Activated CD4-positive, alpha-beta memory T cell treated with anti-CD3 and anti-CD28 coated beads for 36 hours (primary cell): ENCODE results near the gene RFX4. TPM values are rescaled to one million over a fixed set of nuclear protein-coding genes. Genes with fewer than 3 reads are reported as not detected.

Experiments
- CTCF ChIA-PET: fragments of 350-600 bp; sonication (Branson Sonifier 250); formaldehyde crosslinking; loops from one replicate; lab custom pipeline; 2021; ENCODE audit warnings: antibody characterized with exemption, inconsistent platforms; lab: Charles Lee
- POLR2A ChIA-PET: fragments of 350-600 bp; sonication (Branson Sonifier 250); formaldehyde crosslinking; loops from one replicate; lab custom pipeline; 2021; ENCODE audit warnings: antibody characterized with exemption; lab: Charles Lee
- DNase-seq: peaks from one replicate; pipeline ENCODE4 v3.0.0-alpha.2; 2020
- H3K27ac Mint-ChIP-seq: one replicate; pipeline ENCODE4 v1.8.0; 2021; ENCODE audit warnings: mixed read lengths
- H3K27me3 Mint-ChIP-seq: one replicate; pipeline ENCODE4 v1.8.0; 2021; ENCODE audit warnings: mixed read lengths
- H3K36me3 Mint-ChIP-seq: one replicate; pipeline ENCODE4 v1.8.0; 2021; ENCODE audit warnings: mixed read lengths
- H3K4me1 Mint-ChIP-seq: one replicate; pipeline ENCODE4 v1.8.0; 2021; ENCODE audit warnings: low read depth, mixed read lengths
- H3K4me3 Mint-ChIP-seq: one replicate; pipeline ENCODE4 v1.8.0; 2021; ENCODE audit warnings: mild to moderate bottlenecking, mixed read lengths
- H3K9me3 Mint-ChIP-seq: one replicate; pipeline ENCODE4 v1.8.0; 2021; ENCODE audit warnings: mixed read lengths
- intact Hi-C: fragments of 100-400 bp; cut with micrococcal nuclease; formaldehyde crosslinking; loops from one replicate; pipeline ENCODE4 v1.15.1; 2023
- total RNA-seq, 2 experiments: library from RNA; stranded (reverse); gene quantifications; one replicate each; pipeline ENCODE4 v1.2.3, GENCODE V29; 2021

RFX4 gene
- total RNA-seq, 2 experiments from 2014 or later: not detected

DNA sequence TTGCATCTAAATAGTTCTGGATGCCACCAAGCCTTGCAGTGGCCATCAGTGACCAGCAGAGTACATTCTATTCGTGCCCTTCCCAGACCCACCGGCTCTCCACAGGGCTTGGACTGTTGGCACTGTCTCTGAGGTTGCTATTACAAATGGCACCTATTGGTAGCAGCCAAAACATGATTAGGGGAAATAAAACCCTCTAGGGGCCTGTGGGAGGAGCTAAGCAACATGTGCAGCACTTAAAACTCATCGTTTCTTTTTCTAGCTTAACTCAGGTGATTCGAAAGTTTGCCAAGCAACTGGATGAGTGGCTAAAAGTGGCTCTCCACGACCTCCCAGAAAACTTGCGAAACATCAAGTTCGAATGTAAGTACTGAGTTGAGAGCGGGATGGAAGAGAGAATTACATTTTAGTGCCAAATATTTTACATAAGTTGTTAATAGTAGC is 126.3 kb downstream of the RFX4 start:
- no peaks in the 10 kb centered on the region for H3K9me3 Mint-ChIP-seq
- no peak for DNase-seq
- H3K27ac Mint-ChIP-seq: no peak overlapping the region
- ChIA-PET CTCF (no interaction called here), POLR2A (interaction anchor here (1.1 kb wide), 1 partner anchor 15 kb away, joined by 3 read pairs; no protein-coding TSS in a partner anchor)
- no peak overlapping the region for H3K4me3 Mint-ChIP-seq
- H3K4me1 Mint-ChIP-seq: no peaks in the 10 kb centered on the region
- no peaks in the 10 kb centered on the region for H3K27me3 Mint-ChIP-seq
- intact Hi-C loops: no loop called here
- H3K36me3 Mint-ChIP-seq: no peaks in the 10 kb centered on the region

DNA sequence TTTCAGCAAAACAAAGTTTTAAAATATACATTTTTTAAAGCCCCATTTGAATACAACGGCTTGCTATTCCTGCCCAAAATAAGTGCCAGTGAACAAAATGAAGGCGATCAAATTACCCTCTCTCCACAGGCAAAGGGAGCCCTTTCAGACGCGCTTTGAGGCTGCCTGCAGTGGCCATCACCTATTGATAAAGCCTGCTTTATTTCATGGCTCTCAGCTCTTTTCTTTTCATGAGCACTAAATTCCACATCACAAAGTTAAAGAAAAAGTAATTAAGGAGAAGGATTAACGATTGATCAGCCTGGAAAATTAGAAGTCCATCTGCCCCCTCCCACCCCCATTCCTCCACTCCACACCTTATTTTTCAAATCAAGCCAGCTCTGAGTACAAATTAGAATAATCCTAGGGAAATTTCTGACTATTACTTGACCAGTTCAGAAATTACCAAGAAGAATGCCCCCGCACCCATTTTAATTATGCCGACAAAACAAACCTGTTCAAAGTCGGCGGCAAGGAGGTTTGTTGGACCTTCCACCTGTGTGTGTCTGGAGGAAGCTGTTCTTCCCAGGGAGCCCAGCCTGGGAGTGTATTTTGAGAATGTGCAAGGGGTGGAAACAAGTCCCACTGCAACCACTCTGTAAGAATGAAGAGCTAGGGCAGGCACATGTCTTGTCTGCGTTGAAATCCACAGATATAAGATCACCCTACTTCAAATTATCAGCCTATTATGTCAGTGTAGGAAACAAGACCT is 127.5 kb downstream of the RFX4 start:
- Mint-ChIP-seq H3K9me3 (no peaks in the 10 kb centered on the region), H3K36me3 (no peaks in the 10 kb centered on the region), H3K27ac (no peak overlapping the region), H3K27me3 (no peaks in the 10 kb centered on the region), H3K4me1 (no peaks in the 10 kb centered on the region), H3K4me3 (no peak overlapping the region)
- no peak for DNase-seq
- POLR2A ChIA-PET: no interaction called here
- CTCF ChIA-PET: no interaction called here
- intact Hi-C loops: no loop called here

DNA sequence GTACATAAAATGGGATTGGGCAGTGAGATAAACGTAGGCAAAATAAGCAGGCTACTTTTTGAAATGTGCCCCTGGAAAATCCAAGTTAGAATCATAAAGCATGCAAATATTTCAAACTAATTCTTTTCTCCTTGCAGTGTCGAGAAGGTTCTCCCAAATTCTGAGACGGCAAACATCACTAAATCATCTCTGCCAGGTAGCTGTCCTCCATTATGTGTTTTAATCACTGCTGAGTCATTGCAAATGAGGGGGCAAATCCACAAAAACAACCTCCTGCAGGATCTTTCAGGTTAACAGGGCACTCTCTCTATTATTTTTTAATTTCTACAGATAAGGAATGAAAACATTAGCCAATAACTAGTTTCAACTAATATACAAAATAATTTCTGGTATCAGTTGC is 128.5 kb downstream of the RFX4 start:
- ChIA-PET POLR2A (no interaction called here), CTCF (no interaction called here)
- no peaks in the 10 kb centered on the region for H3K9me3 Mint-ChIP-seq
- H3K4me3 Mint-ChIP-seq: no peak overlapping the region
- no peak for DNase-seq
- H3K27ac Mint-ChIP-seq: no peak overlapping the region
- no peaks in the 10 kb centered on the region for H3K36me3 Mint-ChIP-seq
- no peaks in the 10 kb centered on the region for H3K27me3 Mint-ChIP-seq
- intact Hi-C loops: no loop called here
- no peaks in the 10 kb centered on the region for H3K4me1 Mint-ChIP-seq

DNA sequence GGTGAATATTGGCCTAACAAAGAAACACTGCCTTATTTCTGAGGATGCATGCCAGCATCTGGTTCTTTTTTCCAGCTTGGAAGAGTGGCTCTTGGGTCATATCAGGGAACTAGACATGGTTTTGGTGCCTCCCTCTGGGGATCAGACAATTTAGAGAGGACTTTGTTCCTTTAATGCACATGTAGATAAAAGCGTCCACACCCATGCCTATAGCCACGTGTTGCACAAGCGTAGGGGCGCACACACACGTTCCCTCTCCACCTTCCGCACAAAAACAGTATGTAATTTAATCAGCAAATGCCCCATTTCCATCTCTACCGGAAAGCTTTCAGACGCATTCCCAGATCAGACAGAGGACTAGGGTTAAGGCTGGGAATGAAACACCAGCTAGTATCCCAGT is 130.0 kb downstream of the RFX4 start:
- H3K4me1 Mint-ChIP-seq: no peaks in the 10 kb centered on the region
- ChIA-PET POLR2A (no interaction called here), CTCF (interaction anchor here (0.6 to 0.7 kb wide), 2 partner anchors 30 to 200 kb away, joined by 3 to 4 read pairs; no protein-coding TSS in a partner anchor)
- H3K27me3 Mint-ChIP-seq: no peaks in the 10 kb centered on the region
- intact Hi-C loops: no loop called here
- H3K27ac Mint-ChIP-seq: no peak overlapping the region
- H3K4me3 Mint-ChIP-seq: no peak overlapping the region
- no peaks in the 10 kb centered on the region for H3K36me3 Mint-ChIP-seq
- H3K9me3 Mint-ChIP-seq: no peaks in the 10 kb centered on the region
- DNase-seq: no peak

DNA sequence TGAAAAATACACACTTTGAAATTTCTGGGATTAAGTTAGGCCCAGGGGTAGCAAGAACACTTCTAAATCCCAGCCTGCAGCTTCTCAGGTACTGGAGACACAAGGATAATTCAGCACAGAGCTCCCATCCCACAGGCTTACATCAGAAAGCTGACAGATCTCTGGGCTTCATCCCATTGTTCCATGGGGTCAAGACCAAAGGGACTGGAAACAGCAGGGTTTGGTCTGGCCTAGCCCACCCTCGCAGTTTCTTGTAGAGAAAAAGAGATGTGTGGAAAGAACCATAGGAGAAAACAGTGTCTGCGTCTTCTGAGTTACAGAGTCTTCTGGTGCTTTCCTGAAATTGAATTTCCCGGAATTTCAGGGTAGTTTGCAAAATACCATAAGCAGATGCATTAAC is 132.1 kb downstream of the RFX4 start:
- Mint-ChIP-seq H3K4me1 (no peaks in the 10 kb centered on the region), H3K27me3 (no peaks in the 10 kb centered on the region), H3K36me3 (no peaks in the 10 kb centered on the region), H3K27ac (no peak overlapping the region), H3K4me3 (no peak overlapping the region), H3K9me3 (no peaks in the 10 kb centered on the region)
- ChIA-PET POLR2A (no interaction called here), CTCF (no interaction called here)
- no peak for DNase-seq
- intact Hi-C loops: no loop called here

DNA sequence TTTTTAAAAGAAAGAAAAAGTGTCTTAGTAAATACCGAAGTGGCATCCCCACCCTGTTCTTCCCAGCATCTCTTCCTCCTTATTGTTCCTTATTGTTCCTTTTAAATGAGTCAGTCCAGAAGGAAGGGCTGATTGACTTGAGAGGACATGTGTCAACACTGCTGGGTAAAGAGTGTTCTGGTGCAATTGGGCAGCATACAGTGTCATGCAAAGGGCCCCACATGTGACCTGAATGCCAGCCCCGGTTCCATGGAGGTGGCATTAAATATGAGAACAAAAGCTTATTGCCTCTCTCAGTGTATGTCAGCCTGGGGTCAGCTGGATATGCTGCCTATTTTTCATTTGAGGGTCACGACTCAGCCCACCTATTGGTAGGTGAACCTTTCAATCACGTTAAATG is 132.8 kb downstream of the RFX4 start:
- POLR2A ChIA-PET: no interaction called here
- Mint-ChIP-seq H3K27me3 (no peaks in the 10 kb centered on the region), H3K4me3 (no peak overlapping the region), H3K36me3 (no peaks in the 10 kb centered on the region), H3K27ac (no peak overlapping the region), H3K4me1 (no peaks in the 10 kb centered on the region), H3K9me3 (no peaks in the 10 kb centered on the region)
- DNase-seq: no peak
- CTCF ChIA-PET: no interaction called here
- intact Hi-C loops: no loop called here

DNA sequence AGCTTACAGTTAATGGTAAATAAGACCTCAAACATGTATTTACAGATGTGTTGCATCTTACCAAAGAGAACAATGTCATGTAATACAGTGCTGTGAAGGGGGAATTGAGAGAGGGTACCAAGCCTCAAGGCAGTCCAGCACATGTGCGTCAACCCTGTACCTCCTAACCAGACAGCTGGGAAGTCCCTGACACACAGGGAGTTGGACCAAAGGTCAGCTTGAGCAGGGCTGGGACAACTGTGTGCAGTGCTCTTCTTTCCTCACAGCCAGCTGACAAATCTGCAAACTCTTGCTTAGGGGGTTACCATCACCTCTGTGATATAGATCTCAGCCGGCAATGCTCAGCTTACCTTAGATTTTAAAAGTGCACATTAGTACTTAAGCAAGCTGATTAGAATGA is 134.9 kb downstream of the RFX4 start:
- Mint-ChIP-seq H3K4me3 (no peak overlapping the region), H3K4me1 (no peaks in the 10 kb centered on the region), H3K36me3 (no peaks in the 10 kb centered on the region), H3K27ac (no peak overlapping the region), H3K9me3 (no peaks in the 10 kb centered on the region), H3K27me3 (peaks cover 1% of the 10 kb centered on the region)
- no peak for DNase-seq
- ChIA-PET POLR2A (interaction anchor here (0.6 kb wide), 1 partner anchor 340 kb away, joined by 3 read pairs; no protein-coding TSS in a partner anchor), CTCF (interaction anchor here (1.0 to 1.7 kb wide), 2 partner anchors 10 to 13 kb away, joined by 3 to 5 read pairs; no protein-coding TSS in a partner anchor)
- intact Hi-C loops: no loop called here

DNA sequence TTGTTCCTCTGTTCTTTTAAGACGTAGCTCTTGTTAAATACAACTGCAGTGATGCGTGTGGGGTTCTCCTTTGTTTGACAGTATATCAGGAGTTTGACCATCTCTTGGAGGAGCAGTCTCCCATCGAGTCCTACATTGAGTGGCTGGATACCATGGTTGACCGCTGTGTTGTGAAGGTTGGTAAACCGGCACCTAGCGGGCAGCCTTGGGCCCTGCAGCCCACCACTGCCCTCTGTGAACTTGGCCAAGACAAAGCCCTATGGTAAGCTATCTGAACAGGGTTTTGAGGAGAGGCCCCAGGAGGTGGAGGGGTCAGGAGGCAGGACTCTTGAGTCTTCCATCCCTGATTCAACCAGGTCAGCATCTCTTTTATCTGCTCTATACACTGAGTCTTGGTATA is 137.1 kb downstream of the RFX4 start:
- no peaks in the 10 kb centered on the region for H3K9me3 Mint-ChIP-seq
- POLR2A ChIA-PET: no interaction called here
- H3K36me3 Mint-ChIP-seq: no peaks in the 10 kb centered on the region
- H3K4me1 Mint-ChIP-seq: no peaks in the 10 kb centered on the region
- intact Hi-C loops: no loop called here
- CTCF ChIA-PET: no interaction called here
- DNase-seq: no peak
- no peak overlapping the region for H3K4me3 Mint-ChIP-seq
- H3K27me3 Mint-ChIP-seq: peaks cover 1% of the 10 kb centered on the region
- no peak overlapping the region for H3K27ac Mint-ChIP-seq

DNA sequence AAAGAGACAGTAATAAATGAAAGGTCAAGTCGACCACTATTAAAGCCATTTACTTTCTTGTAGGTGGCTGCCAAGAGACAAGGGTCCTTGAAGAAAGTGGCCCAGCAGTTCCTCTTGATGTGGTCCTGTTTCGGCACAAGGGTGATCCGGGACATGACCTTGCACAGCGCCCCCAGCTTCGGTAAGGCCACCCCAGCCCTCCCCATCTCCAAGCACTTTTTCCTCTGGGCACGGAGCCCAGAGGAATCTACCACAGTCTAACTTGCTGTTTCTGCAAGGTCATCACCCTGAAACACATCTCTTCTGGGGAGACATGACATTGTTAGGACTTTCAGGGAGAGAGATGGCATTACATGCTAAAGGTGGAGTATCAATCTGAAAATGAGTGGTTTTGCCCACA is 137.9 kb downstream of the RFX4 start:
- Mint-ChIP-seq H3K36me3 (no peaks in the 10 kb centered on the region), H3K9me3 (no peaks in the 10 kb centered on the region), H3K27me3 (peaks cover 1% of the 10 kb centered on the region), H3K27ac (no peak overlapping the region), H3K4me1 (no peaks in the 10 kb centered on the region), H3K4me3 (no peak overlapping the region)
- ChIA-PET POLR2A (no interaction called here), CTCF (interaction anchor here (0.9 kb wide), 1 partner anchor 497 kb away, joined by 3 read pairs; no protein-coding TSS in a partner anchor)
- intact Hi-C loops: no loop called here
- no peak for DNase-seq

DNA sequence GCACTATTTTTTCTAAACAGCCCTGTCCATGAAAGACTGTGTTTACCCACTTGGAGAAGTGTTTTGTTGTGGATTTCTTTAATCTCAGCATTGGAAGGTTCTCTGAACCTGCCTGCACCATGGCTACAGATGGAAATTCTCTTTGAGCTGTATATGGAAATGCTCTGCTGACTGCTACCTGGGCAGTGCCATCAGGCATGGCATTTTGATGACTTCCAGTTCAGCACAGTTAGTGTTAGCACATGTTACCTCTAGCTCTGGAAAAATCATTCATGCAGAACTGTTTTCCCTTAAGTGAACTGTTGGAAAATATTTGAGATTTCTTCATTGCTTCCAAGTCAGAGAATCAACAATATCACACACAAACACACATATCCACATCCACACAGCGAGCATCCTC is 139.1 kb downstream of the RFX4 start:
- POLR2A ChIA-PET: no interaction called here
- H3K36me3 Mint-ChIP-seq: no peaks in the 10 kb centered on the region
- H3K27ac Mint-ChIP-seq: no peak overlapping the region
- H3K4me1 Mint-ChIP-seq: no peaks in the 10 kb centered on the region
- peaks cover 1% of the 10 kb centered on the region for H3K27me3 Mint-ChIP-seq
- H3K9me3 Mint-ChIP-seq: no peaks in the 10 kb centered on the region
- intact Hi-C loops: no loop called here
- DNase-seq: no peak
- no peak overlapping the region for H3K4me3 Mint-ChIP-seq
- CTCF ChIA-PET: no interaction called here

DNA sequence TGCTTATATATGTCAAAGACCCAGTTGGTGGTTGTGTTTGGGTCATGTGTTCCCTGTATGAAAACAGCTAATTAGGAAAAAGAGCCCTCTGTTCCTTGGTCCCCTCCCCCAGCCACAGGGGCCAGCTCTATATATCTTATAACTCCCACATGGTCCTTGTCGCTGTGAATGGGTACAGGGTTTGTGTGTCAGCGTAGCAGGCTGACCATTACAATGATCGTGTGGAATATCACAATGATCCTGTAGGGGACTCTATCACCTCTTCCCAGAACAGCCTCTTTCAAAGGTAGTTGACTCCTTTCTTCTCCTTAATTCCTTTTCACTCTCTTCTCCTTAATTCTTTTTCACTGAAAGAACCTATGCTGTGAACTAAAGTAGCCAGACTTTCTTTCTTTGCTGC is 140.0 kb downstream of the RFX4 start:
- Mint-ChIP-seq H3K4me3 (no peak overlapping the region), H3K36me3 (no peaks in the 10 kb centered on the region), H3K9me3 (no peaks in the 10 kb centered on the region), H3K27ac (no peak overlapping the region), H3K27me3 (peaks cover 1% of the 10 kb centered on the region), H3K4me1 (no peaks in the 10 kb centered on the region)
- POLR2A ChIA-PET: no interaction called here
- CTCF ChIA-PET: interaction anchor here (0.7 kb wide), 1 partner anchor 437 kb away, joined by 3 read pairs; no protein-coding TSS in a partner anchor
- intact Hi-C loops: no loop called here
- DNase-seq: no peak

DNA sequence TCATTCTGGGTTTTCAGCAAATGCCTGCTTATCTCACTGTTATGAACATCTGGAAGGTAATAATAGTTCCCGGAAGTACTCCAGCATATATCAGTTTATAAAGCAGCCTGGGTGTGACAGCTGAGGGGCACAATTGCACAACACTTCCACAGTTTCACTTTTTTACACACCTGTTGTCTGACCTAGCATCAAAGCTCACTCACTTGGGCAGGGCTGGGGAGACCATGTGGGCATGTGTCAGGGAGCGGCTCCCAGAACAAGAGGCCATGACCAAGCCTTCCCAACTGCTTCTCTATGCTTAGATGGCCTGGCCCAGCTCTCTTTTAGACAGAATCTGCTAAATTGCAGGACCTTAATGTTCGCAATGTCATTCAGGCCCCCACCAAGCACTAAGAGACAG is 140.6 kb downstream of the RFX4 start:
- intact Hi-C loops: no loop called here
- no peak for DNase-seq
- H3K4me3 Mint-ChIP-seq: no peak overlapping the region
- ChIA-PET CTCF (interaction anchor here (0.7 kb wide), 1 partner anchor 437 kb away, joined by 3 read pairs; no protein-coding TSS in a partner anchor), POLR2A (no interaction called here)
- H3K27me3 Mint-ChIP-seq: peaks cover 1% of the 10 kb centered on the region
- no peaks in the 10 kb centered on the region for H3K9me3 Mint-ChIP-seq
- H3K36me3 Mint-ChIP-seq: no peaks in the 10 kb centered on the region
- H3K27ac Mint-ChIP-seq: no peak overlapping the region
- no peaks in the 10 kb centered on the region for H3K4me1 Mint-ChIP-seq

DNA sequence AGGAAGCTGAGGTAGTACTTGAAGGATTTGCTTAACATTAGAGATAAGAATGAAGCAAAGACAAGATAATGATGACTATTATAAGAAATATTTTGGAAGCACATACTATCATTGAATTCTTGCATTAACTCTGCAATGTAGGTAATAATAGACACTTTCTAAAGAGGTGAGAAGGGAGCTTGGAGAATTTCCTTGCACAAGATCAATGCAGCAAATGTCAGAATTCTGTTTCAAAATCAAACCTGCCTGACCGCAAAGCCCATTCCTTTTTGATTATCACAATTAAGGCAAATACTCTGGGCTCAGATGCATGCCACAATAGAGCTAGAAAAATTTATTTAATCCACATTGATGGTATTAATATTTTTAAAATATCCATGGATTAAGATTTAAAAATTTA is 141.3 kb downstream of the RFX4 start:
- Mint-ChIP-seq H3K4me1 (no peaks in the 10 kb centered on the region), H3K27ac (no peak overlapping the region)

More for the DNA sequence above, 141.3 kb downstream of the RFX4 start:
- intact Hi-C loops: no loop called here
- Mint-ChIP-seq H3K9me3 (no peaks in the 10 kb centered on the region), H3K36me3 (no peaks in the 10 kb centered on the region), H3K27me3 (peaks cover 1% of the 10 kb centered on the region), H3K4me3 (no peak overlapping the region)
- POLR2A ChIA-PET: interaction anchor here (0.5 kb wide), 1 partner anchor 328 kb away, joined by 4 read pairs; no protein-coding TSS in a partner anchor
- DNase-seq: no peak
- CTCF ChIA-PET: no interaction called here
